ENCODE data around the gene RAB19. TPM values are rescaled to one million over a fixed set of nuclear protein-coding genes. Genes with fewer than 3 reads are reported as not detected.

RAB19 gene
- total and polyA plus RNA-seq, 9 of the 15 experiments (the other 6 are each of a cell fraction or from before 2014, with no cell fraction given) = not detected

- TF ChIP-seq NFE2L1 (tag; IDR thresholded peaks at IDR 0.05; ENCODE audit: borderline replicate concordance, low read depth) = no peak
Observed at GRCh38 chr7:140400381-140400780, 3.5 kb upstream of the RAB19 start (continued).

GRCh38 chr7:140402178-140402835, 1.6 kb upstream of the RAB19 start:
- Histone ChIP-seq H3K4me1 (replicated peaks in 1 of 2; ENCODE audit: control insufficient read depth in 2 of 2, insufficient read depth in 2 of 2, low read length in 2 of 2) (peaks cover 16 to 25% of the 10 kb centered on the region in 2 experiments; a peak in 4 of 5 replicates), H3K79me2 (ENCODE audit: control insufficient read depth, insufficient read depth, low read length) (peaks cover 10% of the 10 kb centered on the region), H3K27me3 (ENCODE audit: control insufficient read depth in 2 of 2, insufficient read depth in 2 of 2, low read length in 2 of 2) (no peaks in the 10 kb centered on the region; a peak in 1 of 5 replicates), H3K36me3 (ENCODE audit: control insufficient read depth, insufficient read depth, low read length) (no peaks in the 10 kb centered on the region), H3K9ac (ENCODE audit: insufficient read depth in 1 of 2, low read depth in 2 of 2, low read length in 2 of 2) (no peak overlapping the region), H3K4me2 (ENCODE audit: insufficient read depth, low read length) (no peak overlapping the region), H4K20me1 (replicated peaks; ENCODE audit: control insufficient read depth, insufficient read depth, low read length) (no peaks in the 10 kb centered on the region), H3K9me3 (replicated peaks; ENCODE audit: control insufficient read depth, insufficient read depth, low read depth, low read length) (no peaks in the 10 kb centered on the region), H3K4me3 (no peak overlapping the region), H3K9me1 (ENCODE audit: control insufficient read depth, insufficient read depth, low read length) (no peaks in the 10 kb centered on the region), H3K27ac (ENCODE audit: extremely low read depth, low read depth, low read length) (no peak overlapping the region), H2AFZ (ENCODE audit: low read depth, low read length) (peak overlapping the region; percentile 52)
- no peak for FAIRE-seq
- in situ Hi-C loops (cut with MboI) = no loop called here
- intact Hi-C loops (cut with micrococcal nuclease) = loop anchor here (5.0 kb wide), 1 partner anchor 40 kb away; no protein-coding TSS in a partner anchor
- ChIA-PET POLR2A (interaction anchor here (0.7 kb wide), 1 partner anchor 14 kb away, joined by 3 read pairs; no protein-coding TSS in a partner anchor), CTCF (ENCODE audit: low intra/inter-chr PET ratio) (interaction anchor here (0.5 to 0.7 kb wide), 3 partner anchors 582 to 1463 kb away, joined by 3 to 7 read pairs (median 5); no protein-coding TSS in a partner anchor)
- DNase-seq (ENCODE audit: extremely low read depth in 1 of 4, low spot score in 3 of 4) = no peak
- 12% methylated on average over 2 of the region's 2 CpGs for WGBS (ENCODE audit: insufficient coverage, low coverage, missing lambda C conversion rate)
- no peak for ATAC-seq
- BruUV-seq (replicated peaks) = no TSS peak
- TF ChIP-seq ARID1B (IDR thresholded peaks at IDR 0.05) = 0 out of 2 replicates have a peak, but pooled peaks have one; percentile 14
- peak; percentile 1; the same call in 1 of the 2 replicates for TF ChIP-seq TCF3 (CRISPR knock-in tag; IDR thresholded peaks at IDR 0.05)
- no peak for TF ChIP-seq POLR3A (IDR thresholded peaks at IDR 0.05; ENCODE audit: borderline replicate concordance, extremely low read depth, insufficient read depth, insufficient read length)
- no peak for TF ChIP-seq ZNF518B (CRISPR knock-in tag; IDR thresholded peaks at IDR 0.05)
- no peak for TF ChIP-seq BHLHE40 (IDR thresholded peaks at IDR 0.05; ENCODE audit: low read length)
- TF ChIP-seq XRCC5 (IDR thresholded peaks at IDR 0.05; ENCODE audit: low read depth, low read length) = no peak
- no peak for TF ChIP-seq SRSF7 (optimal IDR thresholded peaks at IDR 0.05; ENCODE audit: low read depth, low read length)
- TF ChIP-seq ZNF274 (IDR thresholded peaks at IDR 0.05; ENCODE audit: borderline replicate concordance, low read depth, low read length) = no peak
- 0 out of 2 replicates have a peak, but pooled peaks have one; percentile 7 for TF ChIP-seq CEBPG (CRISPR knock-in tag; IDR thresholded peaks at IDR 0.05)
- TF ChIP-seq CEBPG (tag; conservative IDR thresholded peaks at IDR 0.05 in 1 of 2, IDR thresholded peaks at IDR 0.05 in 1 of 2) = 0 out of 4 replicates have a peak, but pooled peaks of 1 of the 2 experiments have one; percentile 23
- no peak for TF ChIP-seq SMARCC2 (IDR thresholded peaks at IDR 0.05; ENCODE audit: low read depth)
- peak; percentile 39; the same call in 1 of the 2 replicates for TF ChIP-seq ATF3 (IDR thresholded peaks at IDR 0.05)
- TF ChIP-seq ATF3 (CRISPR knock-in tag; conservative IDR thresholded peaks at IDR 0.05) = no peak
- TF ChIP-seq GATA2 (CRISPR knock-in tag; IDR thresholded peaks at IDR 0.05) = no peak
- TF ChIP-seq HDGF (IDR thresholded peaks at IDR 0.05) = no peak
- TF ChIP-seq CBFA2T3 (IDR thresholded peaks at IDR 0.05) = 0 out of 2 replicates have a peak, but pooled peaks have one; percentile 24
